HepG2 (cell line): ENCODE results near the gene TFAP2E. TPM values are rescaled to one million over a fixed set of nuclear protein-coding genes. Genes with fewer than 3 reads are reported as not detected.

Source experiments
- ATAC-seq: fragments of 200-7000 bp; cut with Tn5 transposase; 3 replicates; pipeline ENCODE4 v1.9.1; 2020; ENCODE audit warnings: mild to moderate bottlenecking, moderate library complexity
- BruUV-seq: library from RNA; stranded (reverse); fragments of 400-500 nt; replicated peaks from 2 replicates; lab custom pipeline; 2021; lab: Mats Ljungman, UMichigan
- CTCF ChIA-PET: fragments of 300-600 bp; formaldehyde crosslinking; extraction: SDS; loops from one replicate; lab custom pipeline; 2021; ENCODE audit warnings: low total read pairs, inconsistent platforms, low intra/inter-chr PET ratio; lab: Yijun Ruan, JAX
- POLR2A ChIA-PET: fragments of 350-600 bp; sonication (Branson Sonifier 250); formaldehyde crosslinking; loops from one replicate; lab custom pipeline; 2020; ENCODE audit warnings: antibody characterized with exemption, inconsistent platforms; lab: Yijun Ruan, JAX
- DNase-seq: peaks from one replicate; pipeline ENCODE4 v3.0.0-alpha.2; 2015; ENCODE audit warnings: low spot score
- FAIRE-seq: peaks from 3 replicates; lab custom pipeline; 2011; peaks lifted over from hg19 to GRCh38; lab: Jason Lieb, UNC
- H2AFZ ChIP-seq: one replicate; pipeline ENCODE4 v1.6.1; 2011; ENCODE audit warnings: low read length, inconsistent platforms
- H3K27ac ChIP-seq: fragments of 300-600 bp; 3 replicates; pipeline ENCODE4 v1.8.0; 2011; ENCODE audit warnings: mixed run types, mild to moderate bottlenecking, mixed read lengths, low read length, inconsistent platforms; ENCODE audit not compliant: insufficient read depth; ENCODE audit errors: extremely low read length
- H3K27me3 ChIP-seq, 2 experiments: fragments of 200-600 bp in 1 of 2; 2 replicates in 1 of 2; 3 replicates in 1 of 2; pipeline versions ENCODE4 v1.6.0 to v1.8.0; 2011; ENCODE audit warnings: low read length in 2 of 2, mild to moderate bottlenecking in 2 of 2, moderate library complexity in 2 of 2, inconsistent platforms in 1 of 2; ENCODE audit not compliant: insufficient read depth in 2 of 2, control insufficient read depth in 1 of 2
- H3K36me3 ChIP-seq, 2 experiments: fragments of 200-600 bp in 1 of 2; replicated peaks in 1 of 2; 2 replicates in 1 of 2; 3 replicates in 1 of 2; pipeline versions ENCODE4 v1.5.1 to v1.8.0; 2011; ENCODE audit warnings: low read length in 2 of 2, inconsistent platforms in 1 of 2; ENCODE audit not compliant: insufficient read depth in 2 of 2, control insufficient read depth in 1 of 2
- H3K4me1 ChIP-seq: 2 replicates; pipeline ENCODE4 v1.5.1; 2012; ENCODE audit warnings: low read length, inconsistent platforms; ENCODE audit not compliant: insufficient read depth
- H3K4me2 ChIP-seq: 2 replicates; pipeline ENCODE4 v1.6.0; 2011; ENCODE audit warnings: low read depth, low read length, inconsistent platforms
- H3K4me3 ChIP-seq, 3 experiments: fragments of 200-600 bp in 1 of 3; sonication (generic), shearing (Covaris generic) in 1 of 3; replicated peaks in 1 of 3; 2 replicates each; pipeline ENCODE4 v1.5.1; 2011 to 2016; ENCODE audit warnings: low read length in 3 of 3, inconsistent platforms in 2 of 3, low read depth in 2 of 3, mild to moderate bottlenecking in 2 of 3, control low read depth in 1 of 3, mixed read lengths in 1 of 3; ENCODE audit not compliant: insufficient read depth in 1 of 3
- H3K79me2 ChIP-seq: one replicate; pipeline ENCODE4 v1.6.1; 2011; ENCODE audit warnings: low read length, inconsistent platforms; ENCODE audit not compliant: insufficient read depth
- H3K9ac ChIP-seq: 2 replicates; pipeline ENCODE4 v1.6.0; 2011; ENCODE audit warnings: mild to moderate bottlenecking, low read depth, low read length, inconsistent platforms; ENCODE audit not compliant: insufficient read depth
- H3K9me3 ChIP-seq: 2 replicates; pipeline ENCODE4 v1.5.1; 2012; ENCODE audit warnings: mild to moderate bottlenecking, low read length
- H4K20me1 ChIP-seq: 2 replicates; pipeline ENCODE4 v1.6.0; 2011; ENCODE audit warnings: inconsistent platforms, mild to moderate bottlenecking, low read length, moderate library complexity; ENCODE audit not compliant: insufficient read depth
- ATF2 ChIP-seq: sonication (generic); formaldehyde crosslinking; IDR thresholded peaks from 2 replicates; pipeline ENCODE4 v1.4.0; 2020; ENCODE audit warnings: missing genetic modification reagents
- RFX5 ChIP-seq: IDR thresholded peaks from 2 replicates; pipeline ENCODE4 v1.6.1; 2011; ENCODE audit warnings: low read depth, low read length, improper control_type of control experiment
- SOX5 ChIP-seq: IDR thresholded peaks from 2 replicates; pipeline ENCODE4 v1.6.1; 2016; ENCODE audit warnings: borderline replicate concordance
- TERF1 ChIP-seq: sonication (generic); formaldehyde crosslinking; IDR thresholded peaks from 2 replicates; pipeline ENCODE4 v1.8.0; 2022; ENCODE audit warnings: mild to moderate bottlenecking, missing genetic modification reagents, moderate library complexity
- ZBED4 ChIP-seq: sonication (generic); formaldehyde crosslinking; IDR thresholded peaks from 2 replicates; pipeline ENCODE4 v1.4.0; 2020; ENCODE audit warnings: missing genetic modification reagents, borderline replicate concordance
- ZFY ChIP-seq: sonication (generic); formaldehyde crosslinking; IDR thresholded peaks from 2 replicates; pipeline ENCODE4 v1.4.0; 2020; ENCODE audit warnings: missing genetic modification reagents
- ZNF281 ChIP-seq: sonication (generic); formaldehyde crosslinking; IDR thresholded peaks from 2 replicates; pipeline ENCODE4 v1.4.0; 2020; ENCODE audit warnings: missing genetic modification reagents, borderline replicate concordance
- ZNF792 ChIP-seq: IDR thresholded peaks from 2 replicates; pipeline ENCODE4 v1.6.1; 2016
- ZSCAN25 ChIP-seq: sonication (generic); formaldehyde crosslinking; IDR thresholded peaks from 2 replicates; pipeline ENCODE4 v1.8.0; 2022; ENCODE audit warnings: mild to moderate bottlenecking, missing genetic modification reagents
- WGBS: methylation state at CpG from one replicate; pipeline ENCODE4 v1.1.6; 2017; ENCODE audit warnings: low lambda C conversion rate; 5-methylcytosine and 5-hydroxymethylcytosine counted together
- in situ Hi-C: cut with HindIII; loops from 2 replicates; pipeline ENCODE4 v1.10.0; 2017; ENCODE audit warnings: low pct_unique_long_range_greater_than_20kb; ENCODE audit not compliant: extremely low pct_ligation_motif_present
- intact Hi-C: fragments of 100-400 bp; cut with micrococcal nuclease; formaldehyde crosslinking; loops from one replicate; pipeline ENCODE4 v1.10.0; 2022; ENCODE audit not compliant: unreplicated experiment
- polyA plus RNA-seq, 8 experiments: library from polyadenylated mRNA; depleted of rRNA in 3 of 8; stranded (reverse) in 7 of 8; unstranded in 1 of 8; fragments of >200 nt; fragmentation: Illumina TruSeq in 4 of 8; extraction: Trizol in 4 of 8; gene quantifications; 2 replicates each; pipeline versions ENCODE4 v1.2.1 to v1.2.3, GENCODE V29; 2011 to 2016; ENCODE audit warnings: low read depth in 4 of 8, missing spikeins in 1 of 8, mixed read lengths in 1 of 8; ENCODE audit not compliant: insufficient read depth in 1 of 8
- total RNA-seq, 5 experiments: library from RNA; depleted of rRNA; stranded (reverse); fragments of >200 nt; fragmentation: Illumina TruSeq; extraction: Trizol; gene quantifications; 2 replicates each; pipeline ENCODE4 v1.2.3, GENCODE V29; 2016; ENCODE audit warnings: low read depth in 1 of 5

Gene TFAP2E
- total and polyA plus RNA-seq, 2 of the 13 experiments (the other 11 are each of a cell fraction or from before 2014, with no cell fraction given), result 0.31 to 0.41 TPM

- POLR2A ChIA-PET, result no interaction called here
Observed at GRCh38 chr1:35642471-35642955, 69.4 kb downstream of the TFAP2E start.

GRCh38 chr1:35644204-35644603, 71.1 kb downstream of the TFAP2E start:
- no peak overlapping the region for H3K4me2 ChIP-seq
- H3K9me3 ChIP-seq, result no peaks in the 10 kb centered on the region
- H3K27me3 ChIP-seq, result peaks cover 0 to 10% of the 10 kb centered on the region in 2 experiments; a peak in 2 of 5 replicates
- intact Hi-C loops, result loop anchor here (5.0 to 10.0 kb wide), 2 partner anchors 61 to 67 kb away; no protein-coding TSS in a partner anchor
- ChIA-PET POLR2A (no interaction called here), CTCF (no interaction called here)
- H3K36me3 ChIP-seq, result no peaks in the 10 kb centered on the region
- H4K20me1 ChIP-seq, result no peaks in the 10 kb centered on the region
- peaks cover 22% of the 10 kb centered on the region for H3K79me2 ChIP-seq
- H3K4me3 ChIP-seq, result no peak overlapping the region
- H3K4me1 ChIP-seq, result peaks cover 6% of the 10 kb centered on the region
- no peak overlapping the region for H3K27ac ChIP-seq
- BruUV-seq, result no TSS peak
- H2AFZ ChIP-seq, result no peak overlapping the region
- FAIRE-seq, result no peak
- no peak overlapping the region for H3K9ac ChIP-seq
- DNase-seq, result no peak
- no peak for ATAC-seq
- in situ Hi-C loops, result no loop called here
- 4% methylated on average over 2 of the region's 2 CpGs for WGBS
- TF ChIP-seq TERF1 (CRISPR knock-in tag) (no peak), ATF2 (no peak), ZNF281 (CRISPR knock-in tag) (no peak), ZNF792 (no peak), ZBED4 (CRISPR knock-in tag) (no peak)

More at GRCh38 chr1:35642471-35642955, 69.4 kb downstream of the TFAP2E start:
- Histone ChIP-seq H2AFZ (peak overlapping the region; percentile 84), H3K4me3 (peak overlapping the region; percentile 93 to 99 (median 98)), H3K79me2 (peaks cover 36% of the 10 kb centered on the region), H3K4me2 (peak overlapping the region; percentile 85), H3K4me1 (peaks cover 17% of the 10 kb centered on the region), H3K27me3 (peaks cover 0 to 10% of the 10 kb centered on the region in 2 experiments; a peak in 2 of 5 replicates), H3K9ac (peak overlapping the region; percentile 99), H3K36me3 (peaks cover 0 to 2% of the 10 kb centered on the region in 2 experiments; a peak in 1 of 5 replicates), H4K20me1 (no peaks in the 10 kb centered on the region; the same call in 1 of the 2 replicates), H3K27ac (peak overlapping the region; percentile 95), H3K9me3 (no peaks in the 10 kb centered on the region)
- CTCF ChIA-PET, result no interaction called here
- in situ Hi-C loops, result no loop called here
- BruUV-seq, result no TSS peak
- no peak for ATAC-seq
- no peak for TF ChIP-seq RFX5
- no peak for TF ChIP-seq ZSCAN25 (CRISPR knock-in tag)
- TF ChIP-seq SOX5 (CRISPR knock-in tag), result 0 out of 2 replicates have a peak, but pooled peaks have one; percentile 7
- no peak for TF ChIP-seq ZFY
- intact Hi-C loops, result loop anchor here (5.0 to 10.0 kb wide), 2 partner anchors 62 to 65 kb away; no protein-coding TSS in a partner anchor
- no peak for FAIRE-seq
- no peak for DNase-seq
- 2% methylated on average over 14 of the region's 14 CpGs for WGBS
